Measurements from ENCODE around the gene DROSHA. TPM values are rescaled to one million over a fixed set of nuclear protein-coding genes. Genes with fewer than 3 reads are reported as not detected.

DROSHA gene
- total and polyA plus RNA-seq, 2 donors (not counting 3 experiments of a cell fraction or from before 2014, with no cell fraction given) = 49.1 to 96.4 TPM

- Histone ChIP-seq H3K36me3 (ENCODE audit: control insufficient read depth in 2 of 2, extremely low read depth in 1 of 2, insufficient read depth in 2 of 2, low read length in 2 of 2) (peaks cover 18 to 22% of the 10 kb centered on the region in 2 experiments), H3K9me1 (replicated peaks; ENCODE audit: control insufficient read depth, extremely low read depth, insufficient read depth, low read length) (no peaks in the 10 kb centered on the region), H3K9ac (replicated peaks; ENCODE audit: extremely low read depth, insufficient read depth, low read length) (no peak overlapping the region), H3K27me3 (ENCODE audit: control insufficient read depth in 2 of 2, insufficient read depth in 2 of 2, low read length in 2 of 2) (no peaks in the 10 kb centered on the region), H3K27ac (ENCODE audit: insufficient read depth, low read depth, low read length) (no peak overlapping the region), H3K79me2 (ENCODE audit: control insufficient read depth, insufficient read depth, low read length) (no peaks in the 10 kb centered on the region), H4K20me1 (replicated peaks; ENCODE audit: control insufficient read depth, extremely low read depth, insufficient read depth, low read length) (no peaks in the 10 kb centered on the region), H3K4me3 (replicated peaks in 1 of 3; ENCODE audit: insufficient read depth in 1 of 3, low read depth in 1 of 3, low read length in 3 of 3) (no peak overlapping the region), H3K9me3 (replicated peaks; ENCODE audit: control insufficient read depth, insufficient read depth, low read length) (no peaks in the 10 kb centered on the region), H3K4me2 (ENCODE audit: insufficient read depth, low read length) (no peak overlapping the region), H2AFZ (ENCODE audit: low read depth, low read length) (no peak overlapping the region), H3K4me1 (ENCODE audit: control insufficient read depth, extremely low read depth, insufficient read depth, low read length) (no peaks in the 10 kb centered on the region)
- intact Hi-C loops (cut with micrococcal nuclease) (no loop called here), dilution Hi-C loops (cut with MboI; ENCODE audit: extremely low pct_ligation_motif_present, low sequenced_read_pairs) (no loop called here)
- BruUV-seq (replicated peaks) = no TSS peak
- CTCF ChIA-PET = no interaction called here
- DNase-seq (ENCODE audit: low read depth, low spot score) = no peak
- FAIRE-seq = no peak
- POLR2A ChIA-PET = no interaction called here
- TF ChIP-seq POLR2AphosphoS5 (IDR thresholded peaks at IDR 0.05; ENCODE audit: insufficient read depth, low read depth, low read length) (no peak), MAX (IDR thresholded peaks at IDR 0.05; ENCODE audit: insufficient read depth, insufficient read length) (no peak), POLR2A (IDR thresholded peaks at IDR 0.05; ENCODE audit: low read depth, low read length) (no peak), GATA2 (IDR thresholded peaks at IDR 0.05; ENCODE audit: insufficient read depth, insufficient read length, low read depth, low read length) (no peak), EZH2 (IDR thresholded peaks at IDR 0.05; ENCODE audit: borderline replicate concordance, low read depth, low read length, severe bottlenecking) (no peak), MYC (IDR thresholded peaks at IDR 0.05; ENCODE audit: low read depth, low read length) (no peak), FOS (IDR thresholded peaks at IDR 0.05; ENCODE audit: borderline replicate concordance, insufficient read depth, low read length) (no peak), JUN (IDR thresholded peaks at IDR 0.05; ENCODE audit: borderline replicate concordance, insufficient read depth, insufficient read length, low read depth) (no peak)
- TF ChIP-seq, protein P1, sequence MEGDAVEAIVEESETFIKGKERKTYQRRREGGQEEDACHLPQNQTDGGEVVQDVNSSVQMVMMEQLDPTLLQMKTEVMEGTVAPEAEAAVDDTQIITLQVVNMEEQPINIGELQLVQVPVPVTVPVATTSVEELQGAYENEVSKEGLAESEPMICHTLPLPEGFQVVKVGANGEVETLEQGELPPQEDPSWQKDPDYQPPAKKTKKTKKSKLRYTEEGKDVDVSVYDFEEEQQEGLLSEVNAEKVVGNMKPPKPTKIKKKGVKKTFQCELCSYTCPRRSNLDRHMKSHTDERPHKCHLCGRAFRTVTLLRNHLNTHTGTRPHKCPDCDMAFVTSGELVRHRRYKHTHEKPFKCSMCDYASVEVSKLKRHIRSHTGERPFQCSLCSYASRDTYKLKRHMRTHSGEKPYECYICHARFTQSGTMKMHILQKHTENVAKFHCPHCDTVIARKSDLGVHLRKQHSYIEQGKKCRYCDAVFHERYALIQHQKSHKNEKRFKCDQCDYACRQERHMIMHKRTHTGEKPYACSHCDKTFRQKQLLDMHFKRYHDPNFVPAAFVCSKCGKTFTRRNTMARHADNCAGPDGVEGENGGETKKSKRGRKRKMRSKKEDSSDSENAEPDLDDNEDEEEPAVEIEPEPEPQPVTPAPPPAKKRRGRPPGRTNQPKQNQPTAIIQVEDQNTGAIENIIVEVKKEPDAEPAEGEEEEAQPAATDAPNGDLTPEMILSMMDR (IDR thresholded peaks at IDR 0.05; ENCODE audit: extremely low read depth in 1 of 2, insufficient read depth in 1 of 2, low read depth in 1 of 2, low read length in 2 of 2) = no peak
Observed at GRCh38 chr5:31421806-31422586, 109.9 kb downstream of the DROSHA start.

All from endothelial cell of umbilical vein (primary cell).